Muscle of leg (tissue), 11 donors: Measurements from ENCODE around the gene PLXDC1. TPM values are rescaled to one million over a fixed set of nuclear protein-coding genes. Genes with fewer than 3 reads are reported as not detected.
A peak's percentile ranks its signal among the peaks of the same experiment; 100 is the strongest.

Experiments
- DNase-seq: peaks from one replicate; pipeline ENCODE4 v3.0.0; 2013
- H3K27ac ChIP-seq: one replicate; pipeline ENCODE4 v1.5.1; 2013; ENCODE audit warnings: mild to moderate bottlenecking, low read length, control low read depth
- H3K27me3 ChIP-seq: one replicate; pipeline ENCODE4 v1.6.1; 2013; ENCODE audit warnings: low read length; ENCODE audit not compliant: control insufficient read depth, insufficient read depth
- H3K36me3 ChIP-seq: one replicate; pipeline ENCODE4 v1.6.1; 2013; ENCODE audit warnings: low read length; ENCODE audit not compliant: control insufficient read depth, insufficient read depth
- H3K4me1 ChIP-seq: one replicate; pipeline ENCODE4 v1.6.1; 2013; ENCODE audit warnings: low read length; ENCODE audit not compliant: control insufficient read depth, insufficient read depth
- H3K4me3 ChIP-seq: one replicate; pipeline ENCODE4 v1.5.1; 2013; ENCODE audit warnings: low read length, control low read depth
- H3K9me3 ChIP-seq: replicated peaks from 2 replicates; pipeline ENCODE4 v1.6.1; 2013; ENCODE audit warnings: low read depth, low read length; ENCODE audit not compliant: control insufficient read depth
- WGBS: methylation state at CpG from one replicate; pipeline ENCODE4 v1.1.5; 2013; ENCODE audit warnings: missing lambda C conversion rate; ENCODE audit not compliant: insufficient coverage; 5-methylcytosine and 5-hydroxymethylcytosine counted together
- polyA plus RNA-seq, 8 donors: library from polyadenylated mRNA; unstranded; fragments of 120-200 nt; gene quantifications; one replicate each; pipeline versions ENCODE4 v1.2.1 to v1.2.3, GENCODE V29; 2013; ENCODE audit warnings: inconsistent platforms in 1 of 8, low replicate concordance in 1 of 8; ENCODE audit not compliant: insufficient read length in 8 of 8, insufficient read depth in 1 of 8
- total RNA-seq: library from RNA; stranded (reverse); fragments of 120-200 nt; gene quantifications from one replicate; pipeline ENCODE4 v1.2.4, GENCODE V29; 2013

PLXDC1 gene
- total and polyA plus RNA-seq, 9 donors = 2.0 to 8.7 (median 5.6) TPM

DNA sequence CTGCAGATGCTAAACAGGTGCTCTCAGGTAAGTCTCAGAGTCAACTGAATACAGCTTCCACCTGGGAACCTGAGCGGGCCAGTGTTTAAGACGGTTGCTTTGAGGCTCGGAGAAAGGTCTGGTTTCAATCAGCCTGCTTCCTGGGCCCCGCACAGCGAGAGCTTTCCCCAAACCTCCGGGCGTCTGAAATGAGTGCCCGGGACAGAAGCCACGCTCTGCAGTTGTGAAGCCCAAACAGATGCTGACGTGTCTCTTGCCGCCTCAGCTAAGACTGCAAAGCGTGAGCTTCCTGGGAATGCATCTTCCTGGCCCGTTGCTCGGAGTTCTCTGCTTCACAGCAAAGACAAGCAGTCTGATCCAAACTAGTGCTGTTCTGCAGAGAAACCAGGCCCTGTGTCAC lies 36.7 kb downstream of the PLXDC1 start:
- H3K27me3 ChIP-seq = peaks cover 4% of the 10 kb centered on the region
- no peaks in the 10 kb centered on the region for H3K36me3 ChIP-seq
- 25% methylated on average over 14 of the region's 14 CpGs for WGBS
- no peak overlapping the region for H3K4me3 ChIP-seq
- DNase-seq = peak; percentile 76
- peak overlapping the region; percentile 42 for H3K27ac ChIP-seq
- no peaks in the 10 kb centered on the region for H3K9me3 ChIP-seq
- H3K4me1 ChIP-seq = peaks cover 11% of the 10 kb centered on the region

- H3K4me3 ChIP-seq = no peak overlapping the region
- no peaks in the 10 kb centered on the region for H3K36me3 ChIP-seq
- DNase-seq = no peak
- H3K27ac ChIP-seq = no peak overlapping the region
- H3K27me3 ChIP-seq = peaks cover 4% of the 10 kb centered on the region
- no peaks in the 10 kb centered on the region for H3K9me3 ChIP-seq
- 88% methylated on average over 2 of the region's 2 CpGs for WGBS
- peaks cover 11% of the 10 kb centered on the region for H3K4me1 ChIP-seq
Observed at GRCh38 chr17:39113871-39114270, 37.6 kb downstream of the PLXDC1 start.

DNA sequence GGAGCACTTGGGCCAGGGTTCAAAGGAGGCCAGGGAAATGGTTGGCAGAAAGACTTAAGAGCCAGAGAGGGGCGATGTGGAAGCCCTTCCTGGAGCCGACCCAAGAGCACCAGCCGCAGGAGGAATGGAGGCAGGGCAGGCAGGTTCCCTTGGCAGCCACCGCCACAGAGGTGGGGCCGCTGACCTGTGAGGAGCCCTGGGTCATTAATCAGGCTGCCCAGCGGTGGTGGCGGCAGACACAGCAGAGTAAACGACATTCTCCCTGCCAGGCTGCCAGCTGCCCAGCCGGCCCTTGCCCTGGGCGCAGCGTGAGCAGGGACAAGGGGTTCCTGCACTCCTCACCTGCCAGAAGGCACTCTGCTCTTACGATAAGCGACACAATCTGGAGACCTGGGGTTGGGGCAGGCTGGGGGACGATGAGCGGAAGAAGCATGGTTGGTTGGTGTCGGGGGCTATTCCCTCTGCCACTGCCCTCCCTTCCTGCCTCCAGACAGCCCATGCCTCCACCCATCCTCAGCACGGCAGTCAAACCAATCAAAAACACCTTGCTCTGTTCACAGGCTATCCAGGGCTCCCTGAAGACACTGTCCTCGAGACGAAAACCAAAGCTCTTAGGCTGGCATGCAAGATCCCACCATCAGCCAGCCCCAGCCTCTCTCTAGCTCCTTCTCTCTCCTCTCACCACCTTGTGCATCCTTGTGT lies 40.9 kb downstream of the PLXDC1 start:
- WGBS = 55% methylated on average over 18 of the region's 19 CpGs
- Histone ChIP-seq H3K27ac (no peak overlapping the region), H3K9me3 (no peaks in the 10 kb centered on the region), H3K36me3 (no peaks in the 10 kb centered on the region), H3K27me3 (peaks cover 8% of the 10 kb centered on the region), H3K4me1 (peaks cover 23% of the 10 kb centered on the region), H3K4me3 (no peak overlapping the region)
- no peak for DNase-seq

DNA sequence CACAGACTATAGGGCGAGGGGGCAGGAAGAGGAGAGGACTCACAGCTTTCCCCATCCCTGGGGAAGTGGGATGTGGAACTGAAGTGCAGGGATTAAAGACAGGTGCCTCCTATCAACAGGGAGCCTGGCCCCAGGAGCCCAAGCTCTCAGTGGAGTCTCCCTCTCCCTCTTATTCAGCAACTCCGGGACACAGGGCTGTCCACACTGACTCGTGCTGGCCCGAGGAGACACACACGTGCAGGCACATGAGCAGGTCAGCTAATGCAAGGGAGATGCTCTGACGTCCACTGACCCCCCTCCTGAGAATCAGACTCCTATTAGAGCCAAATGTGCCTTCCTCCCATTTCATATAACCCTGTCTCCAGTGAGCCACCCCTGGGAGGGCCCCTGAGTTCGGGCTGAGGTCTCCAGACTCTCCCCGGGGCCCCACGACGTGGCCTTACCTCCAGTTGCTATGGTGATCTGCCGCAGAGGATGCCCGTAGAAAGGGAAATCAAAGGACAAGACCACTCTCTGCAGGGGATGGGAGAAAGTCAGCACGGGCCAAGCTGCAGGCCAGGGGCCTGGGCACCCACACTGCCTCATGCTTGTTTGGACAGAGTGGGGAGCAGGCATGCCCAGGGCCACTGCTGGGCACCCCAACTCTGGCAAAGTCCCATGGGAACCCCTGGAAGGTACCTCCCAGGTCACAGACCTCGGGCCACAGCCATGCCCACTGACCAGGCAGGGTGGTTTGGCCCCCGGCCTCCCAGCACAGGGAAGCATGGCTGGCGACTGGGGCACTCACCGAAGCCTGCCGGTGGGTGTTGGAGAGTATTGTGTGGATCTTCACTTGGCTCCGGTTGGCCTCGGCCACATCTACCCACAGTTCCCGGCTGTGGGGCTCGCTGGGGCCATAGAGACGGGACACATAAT lies 42.7 kb downstream of the PLXDC1 start:
- Histone ChIP-seq H3K27ac (no peak overlapping the region), H3K36me3 (no peaks in the 10 kb centered on the region), H3K9me3 (no peaks in the 10 kb centered on the region), H3K27me3 (peaks cover 11% of the 10 kb centered on the region), H3K4me3 (no peak overlapping the region), H3K4me1 (peaks cover 13% of the 10 kb centered on the region)
- DNase-seq = no peak
- 54% methylated on average over 19 of the region's 23 CpGs for WGBS

DNA sequence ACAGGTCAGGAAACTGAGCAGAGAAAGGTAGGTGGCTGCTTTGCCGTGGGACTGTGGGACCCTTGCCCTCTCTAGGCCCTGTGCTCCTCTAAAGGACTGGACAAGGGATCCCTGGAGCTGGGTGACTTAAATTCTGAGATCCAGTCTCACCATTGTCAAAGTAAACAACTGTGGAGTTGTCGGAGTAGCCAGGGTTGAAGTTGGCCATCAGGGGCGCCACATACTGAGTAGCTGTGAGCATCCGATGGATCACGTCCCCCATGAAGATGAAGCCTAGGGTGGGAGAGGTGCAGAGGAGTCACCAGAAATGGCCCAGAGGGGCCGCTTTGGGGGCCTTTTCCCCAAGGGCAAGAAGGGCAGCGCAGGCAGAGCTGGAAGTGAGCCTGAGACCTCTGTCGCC lies 43.5 kb downstream of the PLXDC1 start:
- H3K4me3 ChIP-seq = no peak overlapping the region
- DNase-seq = no peak
- H3K4me1 ChIP-seq = peaks cover 13% of the 10 kb centered on the region
- peaks cover 11% of the 10 kb centered on the region for H3K27me3 ChIP-seq
- H3K27ac ChIP-seq = no peak overlapping the region
- H3K9me3 ChIP-seq = no peaks in the 10 kb centered on the region
- no peaks in the 10 kb centered on the region for H3K36me3 ChIP-seq
- 74% methylated on average over 7 of the region's 8 CpGs for WGBS

GRCh38 chr17:39107155-39107554 lies 44.3 kb downstream of the PLXDC1 start:
- Histone ChIP-seq H3K27ac (no peak overlapping the region), H3K36me3 (no peaks in the 10 kb centered on the region), H3K27me3 (peaks cover 11% of the 10 kb centered on the region), H3K4me3 (no peak overlapping the region), H3K9me3 (no peaks in the 10 kb centered on the region), H3K4me1 (peaks cover 13% of the 10 kb centered on the region)
- 60% methylated on average over 7 of the region's 7 CpGs for WGBS
- DNase-seq = no peak

DNA sequence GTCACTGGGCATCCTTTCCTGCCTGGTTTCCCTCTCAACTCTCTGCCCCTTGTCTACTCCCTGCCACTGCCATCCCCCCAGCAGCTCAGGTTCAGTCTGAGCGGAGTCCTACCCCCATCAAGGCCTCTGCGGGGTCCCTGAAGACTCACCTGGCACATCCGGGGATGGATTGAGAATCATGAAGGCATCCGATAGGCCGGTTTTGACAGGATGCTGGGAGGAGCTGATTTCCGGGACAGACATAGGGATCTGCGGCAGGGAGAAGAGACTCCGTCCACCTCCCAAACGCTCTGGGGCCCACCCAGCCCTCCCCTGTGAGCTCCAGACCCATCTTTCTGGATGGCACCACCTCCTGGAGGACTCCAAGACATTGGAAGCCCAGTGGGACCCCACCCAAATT lies 45.7 kb downstream of the PLXDC1 start:
- Histone ChIP-seq H3K4me3 (no peak overlapping the region), H3K27ac (no peak overlapping the region), H3K36me3 (no peaks in the 10 kb centered on the region), H3K4me1 (peaks cover 18% of the 10 kb centered on the region), H3K27me3 (peaks cover 7% of the 10 kb centered on the region), H3K9me3 (no peaks in the 10 kb centered on the region)
- DNase-seq = no peak
- 80% methylated on average over 1 of the region's 9 CpGs for WGBS

- Histone ChIP-seq H3K27me3 (peaks cover 7% of the 10 kb centered on the region), H3K27ac (no peak overlapping the region), H3K4me1 (peaks cover 27% of the 10 kb centered on the region), H3K36me3 (no peaks in the 10 kb centered on the region), H3K9me3 (no peaks in the 10 kb centered on the region), H3K4me3 (no peak overlapping the region)
- no peak for DNase-seq
- 76% methylated on average over 8 of the region's 8 CpGs for WGBS
Observed at GRCh38 chr17:39104657-39105056, 46.8 kb downstream of the PLXDC1 start.

GRCh38 chr17:39104046-39104445 lies 47.4 kb downstream of the PLXDC1 start:
- H3K9me3 ChIP-seq = no peaks in the 10 kb centered on the region
- H3K27ac ChIP-seq = no peak overlapping the region
- H3K4me3 ChIP-seq = no peak overlapping the region
- no CpG with 5 or more reads among the region's 5 CpGs for WGBS
- peaks cover 7% of the 10 kb centered on the region for H3K27me3 ChIP-seq
- H3K36me3 ChIP-seq = no peaks in the 10 kb centered on the region
- H3K4me1 ChIP-seq = peaks cover 33% of the 10 kb centered on the region
- no peak for DNase-seq

GRCh38 chr17:39101091-39101490 lies 50.3 kb downstream of the PLXDC1 start:
- H3K36me3 ChIP-seq = no peaks in the 10 kb centered on the region
- H3K27me3 ChIP-seq = peaks cover 4% of the 10 kb centered on the region
- no peak for DNase-seq
- WGBS = 75% methylated on average over 9 of the region's 12 CpGs
- no peaks in the 10 kb centered on the region for H3K9me3 ChIP-seq
- H3K4me3 ChIP-seq = no peak overlapping the region
- peaks cover 43% of the 10 kb centered on the region for H3K4me1 ChIP-seq
- no peak overlapping the region for H3K27ac ChIP-seq
